HepG2 (cell line): Measurements from ENCODE around the gene USP2. TPM values are rescaled to one million over a fixed set of nuclear protein-coding genes. Genes with fewer than 3 reads are reported as not detected.

Source experiments
- CENPT ChIP-seq: sonication (generic); formaldehyde crosslinking; IDR thresholded peaks from 2 replicates; pipeline ENCODE4 v1.8.0; 2022; ENCODE audit warnings: low read depth, mild to moderate bottlenecking, moderate library complexity, missing genetic modification reagents
- HINFP ChIP-seq: sonication (generic); formaldehyde crosslinking; IDR thresholded peaks from 2 replicates; pipeline ENCODE4 v1.4.0; 2020; ENCODE audit warnings: low read depth, mild to moderate bottlenecking, missing genetic modification reagents
- HNF4A ChIP-seq: sonication (generic); formaldehyde crosslinking; IDR thresholded peaks from 2 replicates; pipeline ENCODE4 v1.4.0; 2020; ENCODE audit warnings: missing genetic modification reagents
- NFYC ChIP-seq: IDR thresholded peaks from 2 replicates; pipeline ENCODE4 v1.6.1; 2016; ENCODE audit warnings: missing genetic modification reagents, missing compliant biosample characterization
- NR2F2 ChIP-seq: IDR thresholded peaks from 2 replicates; pipeline ENCODE4 v1.6.1; 2012; ENCODE audit warnings: low read depth, inconsistent platforms, borderline replicate concordance
- NRL ChIP-seq: sonication (generic); formaldehyde crosslinking; IDR thresholded peaks from 2 replicates; pipeline ENCODE4 v1.5.0; 2020; ENCODE audit warnings: missing genetic modification reagents, mild to moderate bottlenecking, moderate library complexity, borderline replicate concordance
- PHB2 ChIP-seq: fragments of 450-650 bp; IDR thresholded peaks from 2 replicates; pipeline ENCODE4 v1.6.1; 2018; ENCODE audit not compliant: partially characterized antibody
- PTBP1 ChIP-seq: fragments of 200-400 bp; formaldehyde crosslinking; IDR thresholded peaks from 2 replicates; pipeline ENCODE4 v1.6.1; 2018; ENCODE audit warnings: low read length, low read depth; ENCODE audit not compliant: poor library complexity, severe bottlenecking
- THAP7 ChIP-seq: sonication (generic); formaldehyde crosslinking; IDR thresholded peaks from 2 replicates; pipeline ENCODE4 v1.8.1; 2023; ENCODE audit warnings: mild to moderate bottlenecking, missing genetic modification reagents
- UBTF ChIP-seq: sonication (generic); formaldehyde crosslinking; IDR thresholded peaks from 2 replicates; pipeline ENCODE4 v1.4.0; 2020; ENCODE audit warnings: mild to moderate bottlenecking, missing genetic modification reagents
- ZBTB4 ChIP-seq: sonication (generic); formaldehyde crosslinking; IDR thresholded peaks from 2 replicates; pipeline ENCODE4 v1.4.0; 2020; ENCODE audit warnings: missing genetic modification reagents, mild to moderate bottlenecking, borderline replicate concordance
- ZNF281 ChIP-seq: sonication (generic); formaldehyde crosslinking; IDR thresholded peaks from 2 replicates; pipeline ENCODE4 v1.4.0; 2020; ENCODE audit warnings: missing genetic modification reagents, borderline replicate concordance
- ZNF451 ChIP-seq: sonication (generic); formaldehyde crosslinking; IDR thresholded peaks from 2 replicates; pipeline ENCODE4 v1.5.0; 2020; ENCODE audit warnings: mild to moderate bottlenecking, missing genetic modification reagents
- polyA plus RNA-seq, 8 experiments: library from polyadenylated mRNA; depleted of rRNA in 3 of 8; stranded (reverse) in 7 of 8; unstranded in 1 of 8; fragments of >200 nt; fragmentation: Illumina TruSeq in 4 of 8; extraction: Trizol in 4 of 8; gene quantifications; 2 replicates each; pipeline versions ENCODE4 v1.2.1 to v1.2.3, GENCODE V29; 2011 to 2016; ENCODE audit warnings: low read depth in 4 of 8, missing spikeins in 1 of 8, mixed read lengths in 1 of 8; ENCODE audit not compliant: insufficient read depth in 1 of 8
- total RNA-seq, 5 experiments: library from RNA; depleted of rRNA; stranded (reverse); fragments of >200 nt; fragmentation: Illumina TruSeq; extraction: Trizol; gene quantifications; 2 replicates each; pipeline ENCODE4 v1.2.3, GENCODE V29; 2016; ENCODE audit warnings: low read depth in 1 of 5

The USP2 gene
- total and polyA plus RNA-seq, 2 of the 13 experiments (the other 11 are each of a cell fraction or from before 2014, with no cell fraction given), result 2.5 to 6.0 TPM

- TF ChIP-seq NRL (CRISPR knock-in tag) (0 out of 2 replicates have a peak, but pooled peaks have one; percentile 42), THAP7 (0 out of 2 replicates have a peak, but pooled peaks have one; percentile 20), HNF4A (CRISPR knock-in tag) (no peak), CENPT (CRISPR knock-in tag) (no peak), HINFP (CRISPR knock-in tag) (0 out of 2 replicates have a peak, but pooled peaks have one; percentile 30), NR2F2 (0 out of 2 replicates have a peak, but pooled peaks have one; percentile 1), ZNF451 (CRISPR knock-in tag) (no peak), UBTF (CRISPR knock-in tag) (no peak), ZNF281 (CRISPR knock-in tag) (peak; percentile 31; the same call in 1 of the 2 replicates), PHB2 (no peak), NFYC (0 out of 2 replicates have a peak, but pooled peaks have one; percentile 22), PTBP1 (no peak), ZBTB4 (CRISPR knock-in tag) (no peak)
Observed at GRCh38 chr11:119375337-119376196, 5.9 kb downstream of the USP2 start (continued).
